HG02970 (cell line): ENCODE data around the gene TBC1D22B.
"Not testable (repeated sequence)": the region's sequence is repeated elsewhere in the genome, so short reads cannot be mapped to it uniquely, and the experiment has no call there.

Source experiments
- ATAC-seq: cut with Tn5 transposase; IDR thresholded peaks from one replicate; pipeline ENCODE4 v1.9.1; 2021; ENCODE audit warnings: mild to moderate bottlenecking, moderate library complexity, moderate number of reproducible peaks; ENCODE audit not compliant: unreplicated experiment, low FRiP score

Gene TBC1D22B

GRCh38 chr6:37262446-37263026 lies 5.0 kb downstream of the TBC1D22B start:
- ATAC-seq = no peak

DNA sequence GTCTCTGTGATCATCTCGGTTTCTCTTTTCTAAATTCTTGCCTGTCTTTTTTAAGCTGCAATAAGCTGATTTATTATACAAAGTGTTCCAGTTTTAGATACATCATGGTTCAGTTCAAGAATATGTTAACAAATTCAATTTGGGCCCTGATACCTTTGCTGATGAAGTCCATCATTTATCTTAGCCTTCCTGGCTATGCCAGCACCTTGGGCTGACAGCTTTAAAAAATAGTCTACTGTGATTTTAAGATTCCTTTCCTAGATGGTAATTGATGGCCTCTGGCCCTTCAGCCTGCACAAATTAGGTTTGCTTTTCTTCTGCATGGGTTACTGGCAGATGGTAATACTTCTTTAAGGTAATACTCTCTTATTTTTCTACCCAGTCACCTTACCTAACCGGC lies 7.4 kb downstream of the TBC1D22B start:
- no peak for ATAC-seq

- ATAC-seq = no peak
These were observed 8.3 kb downstream of the TBC1D22B start for GRCh38 chr6:37265860-37266259.

DNA sequence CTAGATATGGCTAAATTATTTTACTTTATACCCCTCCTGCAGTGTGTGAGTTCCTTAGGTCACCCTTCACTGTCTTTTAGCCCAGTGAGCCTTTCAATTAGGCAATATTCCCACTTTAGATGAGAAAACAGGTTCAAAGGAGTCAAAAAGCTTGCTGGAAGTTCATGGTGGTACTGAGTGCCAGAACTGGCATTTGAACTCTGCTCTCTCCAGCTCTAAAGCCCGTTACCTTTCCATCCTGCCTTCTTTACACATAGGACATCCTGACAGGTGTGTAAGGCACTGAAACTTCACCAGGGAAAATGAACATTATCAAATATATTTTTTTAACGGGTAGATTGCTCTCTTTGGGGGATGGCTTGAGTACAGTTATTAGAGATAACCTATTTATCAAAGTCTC lies 11.5 kb downstream of the TBC1D22B start:
- no peak for ATAC-seq

GRCh38 chr6:37272834-37273566 lies 15.4 kb downstream of the TBC1D22B start:
- ATAC-seq = no peak

DNA sequence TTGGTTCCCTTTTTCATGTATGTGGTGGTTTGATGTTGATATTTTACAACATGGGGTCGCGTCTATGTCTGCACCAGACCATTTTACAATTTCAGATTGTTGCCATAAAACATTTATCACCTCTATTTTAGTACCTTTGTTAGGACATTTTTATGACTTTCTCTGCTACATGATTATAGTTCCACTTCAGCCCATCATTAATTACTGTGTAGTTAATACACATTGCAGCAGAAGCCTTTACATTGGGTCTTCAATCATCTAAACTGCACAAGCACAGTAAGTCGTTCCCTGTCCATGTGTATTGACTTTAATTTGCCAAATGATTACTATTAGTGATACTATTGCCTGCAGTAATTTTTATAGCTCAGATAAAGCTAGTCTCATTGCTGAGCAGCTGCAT lies 16.1 kb downstream of the TBC1D22B start:
- no peak for ATAC-seq

DNA sequence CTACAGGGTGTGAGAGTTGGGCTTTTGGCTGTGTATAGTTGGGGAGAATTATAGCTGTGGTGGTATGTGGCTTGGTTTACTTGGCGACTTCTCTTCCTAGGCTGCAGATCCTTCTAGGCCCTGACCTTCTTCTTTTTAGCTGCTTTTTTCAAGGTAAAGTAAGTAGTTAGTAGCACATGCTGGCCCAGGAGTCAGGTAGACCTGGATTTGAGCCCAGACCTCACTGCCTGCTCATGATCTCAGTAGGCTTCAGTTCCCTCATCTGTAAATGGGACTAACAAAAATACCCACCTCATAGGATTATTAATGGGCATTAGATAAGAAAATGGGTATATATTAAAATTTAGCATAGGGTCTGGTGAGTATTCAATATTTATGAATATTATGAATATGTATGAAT lies 17.8 kb downstream of the TBC1D22B start:
- ATAC-seq = no peak

GRCh38 chr6:37277001-37277409 lies 19.4 kb downstream of the TBC1D22B start:
- ATAC-seq = no peak

DNA sequence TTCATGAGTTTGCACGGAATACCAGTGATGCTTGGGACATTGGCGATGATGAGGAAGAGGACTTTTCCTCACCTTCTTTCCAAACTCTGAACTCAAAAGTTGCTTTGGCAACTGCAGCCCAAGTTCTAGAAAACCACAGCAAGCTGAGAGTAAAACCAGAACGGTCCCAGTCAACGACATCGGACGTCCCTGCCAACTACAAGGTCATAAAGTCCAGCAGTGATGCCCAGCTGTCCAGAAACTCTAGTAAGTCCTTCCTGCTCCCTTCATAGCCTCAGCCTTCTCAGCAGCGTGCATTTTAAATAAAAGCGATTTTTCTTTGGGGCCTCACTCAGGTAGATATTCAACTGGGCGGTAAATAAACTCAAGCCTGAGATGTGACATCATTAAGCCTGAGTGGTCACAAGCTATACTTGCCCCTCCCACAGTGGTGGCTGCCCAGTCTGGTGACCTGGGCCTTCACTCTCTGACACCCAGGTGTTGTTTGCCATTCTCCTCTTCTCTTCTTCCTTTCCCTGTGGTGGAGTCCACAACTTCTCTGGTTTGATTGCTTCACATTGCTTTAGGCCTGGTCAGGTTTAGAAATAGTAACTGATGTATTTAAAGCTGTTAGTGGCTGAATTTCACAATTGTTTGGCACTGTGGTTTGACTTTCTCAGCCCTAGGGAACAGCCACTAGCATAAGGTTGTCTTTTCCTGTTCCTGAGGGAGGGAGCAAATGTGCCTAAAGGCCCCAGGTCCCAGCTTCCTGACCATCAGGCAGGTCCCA lies 22.0 kb downstream of the TBC1D22B start:
- no peak for ATAC-seq

GRCh38 chr6:37280162-37280887 lies 22.8 kb downstream of the TBC1D22B start:
- no peak for ATAC-seq

GRCh38 chr6:37282371-37282770 lies 24.8 kb downstream of the TBC1D22B start:
- no peak for ATAC-seq

- no peak for ATAC-seq
These were observed 25.7 kb downstream of the TBC1D22B start for GRCh38 chr6:37283268-37283667.

DNA sequence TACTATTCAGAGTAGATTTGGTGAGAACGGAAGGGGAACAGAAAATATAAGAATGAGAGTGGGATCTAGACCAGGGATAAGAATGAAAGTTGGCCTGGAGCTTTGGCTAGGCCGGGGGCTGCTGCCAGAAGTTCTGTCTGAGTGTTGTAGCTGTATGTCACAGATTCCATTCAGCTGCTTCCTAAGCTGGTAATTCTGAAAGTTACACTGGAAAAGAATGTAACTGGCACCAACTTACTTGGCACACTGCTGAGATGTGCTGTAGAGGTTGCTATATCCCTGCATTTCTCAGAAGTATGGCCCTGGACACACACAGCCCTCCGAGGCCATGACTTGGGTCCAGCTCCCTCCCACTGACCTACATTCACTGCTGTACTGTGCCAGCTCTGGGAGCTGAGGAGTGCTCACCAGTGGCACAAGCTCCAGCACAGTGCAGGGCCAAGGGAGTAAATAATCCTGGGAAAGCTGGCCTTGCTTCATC lies 26.1 kb downstream of the TBC1D22B start:
- ATAC-seq = no peak

- no peak for ATAC-seq
These were observed 27.2 kb downstream of the TBC1D22B start for GRCh38 chr6:37284781-37285180.

GRCh38 chr6:37285861-37286311 lies 28.3 kb downstream of the TBC1D22B start:
- no peak for ATAC-seq

GRCh38 chr6:37287519-37288157 lies 30.1 kb downstream of the TBC1D22B start:
- no peak for ATAC-seq

- ATAC-seq = no peak
These were observed 30.7 kb downstream of the TBC1D22B start for GRCh38 chr6:37288247-37288646.

GRCh38 chr6:37289931-37290330 lies 32.4 kb downstream of the TBC1D22B start:
- ATAC-seq = no peak

DNA sequence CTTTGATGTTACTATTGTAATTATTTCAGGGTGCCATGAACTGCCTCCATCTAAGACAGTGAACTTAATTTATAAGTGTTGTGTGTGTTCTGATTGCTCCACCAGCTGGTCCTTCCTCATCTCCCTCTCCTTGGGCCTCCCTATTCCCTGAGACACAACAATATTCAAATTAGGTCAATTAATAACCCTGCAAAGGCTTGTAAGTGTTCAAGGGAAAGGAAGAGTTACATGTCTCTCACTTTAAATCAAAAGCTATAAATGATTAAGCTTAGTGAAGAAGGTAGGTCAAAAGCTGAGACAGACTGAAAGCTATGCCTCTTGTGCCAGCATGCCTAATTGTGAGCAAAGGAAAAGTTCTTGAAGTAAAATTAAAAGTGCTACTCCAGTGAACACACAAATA lies 35.9 kb downstream of the TBC1D22B start:
- ATAC-seq = no peak

DNA sequence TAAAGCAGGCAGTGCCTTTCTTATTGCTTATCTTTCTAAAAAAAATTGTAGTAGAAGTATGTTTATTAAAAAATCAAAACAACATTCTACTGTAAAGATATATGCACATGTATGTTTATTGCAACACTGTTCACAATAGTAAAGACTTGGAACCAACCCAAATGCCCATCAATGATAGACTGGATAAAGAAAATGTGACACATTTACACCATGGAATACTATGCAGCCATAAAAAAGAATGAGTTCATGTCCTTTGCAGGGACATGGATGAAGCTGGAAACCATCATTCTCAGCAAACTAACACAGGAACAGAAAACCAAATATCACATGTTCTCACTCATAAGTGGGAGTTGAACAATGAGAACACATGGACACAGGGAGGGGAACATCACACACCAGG lies 40.1 kb downstream of the TBC1D22B start:
- not testable (repeated sequence) for ATAC-seq
